ENCODE results near the gene AHNAK2.
"Not testable (repeated sequence)": the region's sequence is repeated elsewhere in the genome, so short reads cannot be mapped to it uniquely, and the experiment has no call there.

AHNAK2 gene

DNA sequence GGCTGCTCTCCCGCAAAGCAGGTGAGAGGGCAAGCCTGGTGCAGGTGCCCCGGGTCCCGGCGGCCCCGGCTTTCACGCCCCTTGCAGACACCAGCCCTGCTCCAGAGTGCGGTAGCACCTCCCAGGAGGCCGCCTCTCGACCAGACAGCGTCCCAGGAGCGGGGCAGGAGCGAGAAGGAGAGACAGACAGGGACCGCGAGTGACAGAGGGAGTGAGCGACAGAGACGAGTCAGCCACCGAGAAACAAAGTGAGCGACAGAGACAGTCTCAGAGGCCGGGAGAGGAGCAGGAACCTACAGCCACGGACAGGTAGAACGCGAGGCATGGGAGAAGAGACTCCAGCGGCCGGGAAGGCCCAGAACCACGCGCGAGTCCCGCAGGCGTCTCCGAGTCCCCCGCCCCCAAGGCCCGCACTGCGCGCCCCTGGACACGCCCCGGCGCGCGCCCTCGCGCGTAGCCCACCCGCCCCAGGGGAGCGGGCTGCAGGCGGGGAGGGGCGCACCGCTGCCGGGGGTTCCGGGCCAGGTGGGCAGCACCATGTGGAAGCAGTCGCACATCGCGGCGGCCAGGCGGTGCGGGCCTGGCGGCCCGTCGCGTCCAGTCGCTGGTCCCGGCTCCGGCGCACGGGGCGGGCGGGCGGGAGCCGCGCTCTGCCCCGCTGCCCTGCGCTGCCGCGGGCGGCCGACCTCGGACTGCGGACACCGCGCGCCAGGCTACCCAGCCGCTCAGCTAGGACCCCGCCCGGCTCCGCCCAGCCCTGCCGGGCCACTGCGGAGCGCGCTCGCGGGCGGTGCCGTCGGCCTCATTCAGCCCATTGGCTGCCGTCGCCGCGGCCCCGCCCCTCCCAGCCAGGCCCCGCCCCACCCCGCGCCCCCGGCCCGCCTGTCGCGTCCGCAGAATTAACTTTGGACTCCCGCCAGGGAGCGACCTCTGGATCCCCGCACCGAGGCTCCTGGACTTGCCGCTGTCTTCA lies at the start of gene AHNAK2:
Gene AHNAK2, minus strand, starts transcription at position 694 of the 973 bp plus-strand sequence. Its CDS starts 137 bp downstream, at position 557.
- peak; percentile 82 for DNase-seq

DNA sequence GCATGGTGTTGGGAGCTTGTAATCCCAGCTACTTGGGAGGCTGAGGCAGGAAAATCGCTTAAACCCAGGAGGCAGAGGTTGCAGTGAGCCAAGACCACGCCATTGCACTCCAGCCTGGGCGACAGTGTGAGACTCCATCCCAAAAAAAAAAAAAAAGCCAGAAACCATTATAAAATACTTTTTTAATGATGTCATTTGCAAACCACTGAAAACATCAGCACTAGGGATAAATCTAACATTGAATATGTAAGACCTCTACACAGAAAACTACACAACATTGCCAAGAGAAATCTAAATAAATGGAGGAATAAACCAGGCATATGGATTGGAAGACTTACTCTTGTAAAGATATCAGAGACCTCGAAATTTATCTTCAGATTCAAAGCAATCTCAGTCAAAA lies 49.5 kb upstream of the AHNAK2 start:
- not testable (repeated sequence) for DNase-seq

- no peak for DNase-seq
Measured at GRCh38 chr14:105026802-105027563, 48.8 kb upstream of the AHNAK2 start.

GRCh38 chr14:105026033-105026785 lies 48.0 kb upstream of the AHNAK2 start:
- DNase-seq = no peak

DNA sequence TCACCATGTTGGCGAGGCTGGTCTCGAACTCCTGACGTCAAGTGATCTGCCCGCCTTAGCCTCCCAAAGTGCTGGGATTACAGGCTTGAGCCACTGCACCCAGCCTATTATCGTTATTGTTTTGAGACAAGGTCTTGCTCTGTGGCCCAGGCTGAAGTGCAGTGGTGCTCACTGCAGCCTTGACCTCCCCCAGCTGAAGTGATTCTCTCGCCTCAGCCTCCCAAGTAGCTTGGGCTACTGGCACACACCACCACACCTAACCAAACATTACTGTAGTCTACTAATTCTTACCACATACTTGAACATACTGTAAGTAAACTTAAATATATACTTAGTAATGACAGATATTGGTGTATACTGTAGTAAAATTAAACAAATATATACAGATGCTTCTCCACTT lies 47.3 kb upstream of the AHNAK2 start:
- no peak for DNase-seq

DNA sequence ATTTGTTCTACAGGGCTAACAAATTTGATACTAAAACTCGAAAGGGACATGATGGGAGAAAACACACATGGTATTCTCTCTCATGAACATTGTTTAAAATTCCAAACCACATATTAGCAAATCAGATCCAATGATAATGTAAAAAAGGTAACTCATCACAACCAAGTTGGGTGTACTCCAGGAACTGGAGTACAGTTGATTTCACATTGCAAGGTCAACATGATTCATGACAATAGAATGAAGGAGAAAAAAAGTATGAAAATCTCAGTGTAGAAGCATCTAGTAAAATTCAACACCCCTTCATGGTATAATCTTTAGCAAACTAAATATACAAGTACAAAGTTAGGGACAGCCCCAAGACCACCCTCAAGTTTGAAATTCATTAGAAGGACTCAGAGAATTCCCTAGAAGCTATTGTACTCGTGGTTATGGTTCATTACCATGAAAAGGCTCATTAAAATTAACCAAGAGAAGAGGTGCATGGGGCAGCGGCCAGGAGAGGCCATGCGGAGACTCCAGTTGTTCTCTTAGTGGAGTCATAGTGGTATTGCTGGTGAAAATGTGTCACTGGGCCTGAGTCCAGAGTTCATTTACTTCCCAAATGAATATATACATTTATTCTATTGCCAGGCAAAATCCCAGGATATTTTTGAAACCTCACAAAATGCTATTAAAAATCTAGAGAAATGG lies 45.8 kb upstream of the AHNAK2 start:
- DNase-seq = no peak

DNA sequence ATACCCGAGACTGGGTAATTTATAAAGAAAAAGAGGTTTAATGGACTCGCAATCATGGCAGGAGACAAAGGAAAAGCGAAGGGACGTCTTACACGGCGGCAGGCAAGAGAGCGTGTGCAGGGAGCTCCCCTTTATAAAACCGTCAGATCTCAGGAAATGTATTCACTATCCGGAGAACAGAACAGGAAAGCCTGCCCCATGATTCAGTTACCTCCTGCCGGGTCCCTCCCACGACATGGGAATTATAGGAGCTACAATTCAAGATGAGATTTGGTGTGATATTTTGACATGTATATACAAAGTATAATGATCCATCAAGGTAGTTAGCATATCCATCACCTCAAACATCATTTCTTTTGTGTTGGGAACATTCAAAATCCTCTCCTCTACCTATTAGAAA lies 45.0 kb upstream of the AHNAK2 start:
- DNase-seq = no peak

- DNase-seq = no peak
Measured at GRCh38 chr14:105022276-105022670, 44.1 kb upstream of the AHNAK2 start.

DNA sequence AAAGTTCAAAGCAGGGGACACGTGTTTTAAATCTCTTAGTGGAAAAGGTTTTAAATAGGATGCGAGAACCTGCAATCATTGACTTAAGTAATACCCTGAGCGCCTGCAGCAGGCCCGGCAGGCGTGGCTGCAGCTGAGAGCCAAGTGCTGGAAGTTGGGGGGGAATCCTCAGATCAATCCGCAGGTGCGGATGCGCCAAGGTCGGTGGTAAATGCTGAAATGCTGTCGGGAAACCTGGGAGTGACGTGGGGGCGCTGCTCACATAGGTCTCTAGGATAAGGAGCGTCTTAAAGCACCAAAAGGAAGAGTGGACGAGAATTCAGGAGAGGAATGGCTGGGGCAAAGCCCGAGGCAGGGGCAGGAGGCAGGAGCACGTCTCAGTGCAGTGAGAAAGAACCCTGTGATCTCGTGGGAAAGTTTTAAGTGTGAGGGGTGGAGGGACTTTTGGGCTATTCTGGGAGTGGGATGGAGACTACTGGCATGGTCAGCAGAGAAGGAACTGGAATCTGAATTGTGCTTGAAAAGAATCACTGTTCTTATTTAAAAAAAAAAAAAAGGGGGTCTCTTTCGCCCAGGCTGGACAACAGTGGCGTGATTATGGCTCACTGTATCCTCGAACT lies 43.6 kb upstream of the AHNAK2 start:
- DNase-seq = peak; percentile 47

- peak; percentile 98 for DNase-seq
Measured at GRCh38 chr14:105020815-105021655, 42.9 kb upstream of the AHNAK2 start, which contains the start of gene CDCA4. CDCA4 (minus strand) TSS chr14:105021083; CDS start chr14:105011929, 9,154 bp downstream.

- no peak for DNase-seq
Measured at GRCh38 chr14:105019861-105020814, 42.0 kb upstream of the AHNAK2 start.

- DNase-seq = no peak
Measured at GRCh38 chr14:105018414-105018813, 40.2 kb upstream of the AHNAK2 start.

DNA sequence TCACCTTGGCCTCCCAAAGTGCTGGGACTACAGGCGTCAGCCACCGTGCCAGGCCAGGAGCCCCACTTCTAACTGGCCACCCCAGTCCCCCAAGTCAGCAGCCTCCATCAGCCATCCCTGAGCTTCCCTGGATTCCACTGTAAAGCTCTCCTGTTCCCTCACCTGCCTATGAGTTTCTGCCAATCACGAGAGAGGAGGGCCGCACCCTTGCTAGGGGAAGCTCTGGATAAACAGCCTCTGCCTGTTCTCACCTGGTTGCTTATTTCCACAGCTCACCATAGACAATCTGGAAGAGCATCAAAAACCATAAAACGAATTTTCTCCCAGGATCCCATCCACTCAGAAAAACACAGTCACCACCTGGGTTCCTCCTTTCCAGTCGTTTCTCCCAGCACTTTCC lies 37.7 kb upstream of the AHNAK2 start:
- no peak for DNase-seq

GRCh38 chr14:105015242-105015641 lies 37.1 kb upstream of the AHNAK2 start:
- DNase-seq = no peak

DNA sequence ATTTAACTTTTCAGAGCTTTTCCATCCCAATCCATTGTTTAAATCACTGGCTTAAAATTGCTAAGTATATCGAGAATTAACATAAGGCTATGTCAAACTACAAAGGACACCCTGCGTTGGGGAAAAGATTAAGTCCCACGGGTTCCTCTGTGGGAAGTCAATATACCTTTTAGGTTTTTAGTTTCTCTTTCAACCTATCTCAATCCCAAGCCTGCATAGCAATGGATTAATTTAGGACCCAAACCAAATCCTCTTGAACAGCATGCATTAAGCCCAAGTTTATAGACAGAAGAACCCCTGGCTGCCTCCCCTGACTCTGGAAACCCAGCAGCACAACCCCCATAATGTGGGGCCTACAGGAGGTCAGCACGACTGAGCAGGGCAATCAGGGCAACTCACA lies 36.5 kb upstream of the AHNAK2 start:
- DNase-seq = no peak

GRCh38 chr14:105014032-105014431 lies 35.9 kb upstream of the AHNAK2 start:
- DNase-seq = no peak

DNA sequence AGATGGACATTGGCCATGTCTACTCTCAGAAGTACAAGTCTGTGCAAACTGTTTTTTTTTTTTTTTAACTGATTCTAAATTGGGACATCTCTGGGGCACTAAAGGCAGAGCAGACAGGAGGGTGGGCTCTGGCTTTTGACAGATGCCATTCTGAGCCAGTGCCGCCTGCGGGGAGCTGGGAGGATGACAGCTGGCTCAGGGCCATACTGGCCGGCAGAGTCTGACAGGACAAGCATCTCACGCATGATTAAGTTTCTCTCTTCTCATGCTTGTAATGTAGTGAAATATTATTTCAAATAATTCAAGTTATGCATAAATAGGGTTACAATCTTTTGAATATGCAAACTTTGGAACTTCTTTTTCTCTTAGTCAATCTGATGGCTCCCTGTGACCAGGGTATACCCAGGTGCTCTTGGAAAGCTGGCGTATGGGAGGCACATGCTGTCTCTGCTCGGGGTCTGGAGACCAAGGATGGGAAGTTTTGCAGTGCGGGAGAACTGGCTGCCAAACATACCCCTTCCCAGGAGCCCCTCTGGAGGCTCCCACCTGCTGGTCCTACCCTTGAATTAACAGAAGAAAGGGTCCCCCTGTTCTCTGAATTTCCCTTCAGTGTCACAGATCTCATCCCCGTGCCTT lies 35.1 kb upstream of the AHNAK2 start:
- DNase-seq = no peak

- DNase-seq = no peak
Measured at GRCh38 chr14:105012171-105012985, 34.2 kb upstream of the AHNAK2 start.

Measured in NCI-H510A (cell line).